Activated CD4-positive, alpha-beta T cell treated with anti-CD3 and anti-CD28 coated beads, Interleukin-10, Interleukin-2, amounts not matched to agents 100 ng/mL and 50 ng/mL, durations not matched to agents 16 hours and 8 hours (primary cell): ENCODE measurements around the gene EML1.

Experiments
- DNase-seq: peaks from one replicate; pipeline ENCODE4 v3.0.0-alpha.2; 2020

EML1 gene

GRCh38 chr14:99807413-99808153, 14.4 kb downstream of the EML1 start:
- DNase-seq: no peak

- no peak for DNase-seq
Measured at GRCh38 chr14:99808154-99808505, 14.9 kb downstream of the EML1 start.

- no peak for DNase-seq
Measured at GRCh38 chr14:99808515-99808914, 15.3 kb downstream of the EML1 start.

GRCh38 chr14:99809360-99809759, 16.1 kb downstream of the EML1 start:
- DNase-seq: no peak

- DNase-seq: no peak
Measured at GRCh38 chr14:99809859-99810558, 16.8 kb downstream of the EML1 start.

- DNase-seq: no peak
Measured at GRCh38 chr14:99810559-99810874, 17.3 kb downstream of the EML1 start.

GRCh38 chr14:99812096-99812750, 19.0 kb downstream of the EML1 start:
- no peak for DNase-seq

- no peak for DNase-seq
Measured at GRCh38 chr14:99812892-99813291, 19.7 kb downstream of the EML1 start.

- DNase-seq: no peak
Measured at GRCh38 chr14:99815696-99816095, 22.5 kb downstream of the EML1 start.

GRCh38 chr14:99816217-99816616, 23.0 kb downstream of the EML1 start:
- no peak for DNase-seq

- no peak for DNase-seq
Measured at GRCh38 chr14:99816642-99817041, 23.4 kb downstream of the EML1 start.

GRCh38 chr14:99817331-99817730, 24.1 kb downstream of the EML1 start:
- DNase-seq: no peak

- DNase-seq: peak; percentile 28
Measured at GRCh38 chr14:99818503-99819036, 25.4 kb downstream of the EML1 start.

GRCh38 chr14:99819514-99819913, 26.3 kb downstream of the EML1 start:
- peak; percentile 39 for DNase-seq

GRCh38 chr14:99820702-99821331, 27.6 kb downstream of the EML1 start:
- no peak for DNase-seq

- DNase-seq: peak; percentile 41
Measured at GRCh38 chr14:99821519-99822508, 28.6 kb downstream of the EML1 start.

- DNase-seq: no peak
Measured at GRCh38 chr14:99822800-99823455, 29.7 kb downstream of the EML1 start.

- no peak for DNase-seq
Measured at GRCh38 chr14:99824776-99825175, 31.6 kb downstream of the EML1 start.

- DNase-seq: no peak
Measured at GRCh38 chr14:99829450-99829849, 36.2 kb downstream of the EML1 start.

- DNase-seq: no peak
Measured at GRCh38 chr14:99831303-99831702, 38.1 kb downstream of the EML1 start.

- DNase-seq: peak; percentile 32
Measured at GRCh38 chr14:99831903-99832685, 38.9 kb downstream of the EML1 start.
